Stimulated activated CD4-positive, alpha-beta T cell treated with anti-CD3 and anti-CD28 coated beads, Interleukin-4, amount 100 ng/mL, for 48 hours (primary cell): ENCODE results near the gene RIOX2.

Source experiments
- DNase-seq, 2 donors: peaks; one replicate each; pipeline ENCODE4 v3.0.0-alpha.2; 2020; ENCODE audit warnings: low read depth in 2 of 2

The RIOX2 gene

GRCh38 chr3:97990624-97991292 is 18.5 kb upstream of the RIOX2 start:
- peak in 1 of 2 donors; percentile 16 for DNase-seq

GRCh38 chr3:97988784-97989568 is 16.7 kb upstream of the RIOX2 start:
- DNase-seq: no peak

- DNase-seq: no peak
These were observed 15.1 kb upstream of the RIOX2 start for GRCh38 chr3:97987306-97987705.

GRCh38 chr3:97983933-97984491 is 11.8 kb upstream of the RIOX2 start:
- no peak for DNase-seq

- no peak for DNase-seq
These were observed 9.7 kb upstream of the RIOX2 start for GRCh38 chr3:97981886-97982285.

GRCh38 chr3:97979610-97980009 is 7.4 kb upstream of the RIOX2 start:
- no peak for DNase-seq

GRCh38 chr3:97975466-97975865 is 3.2 kb upstream of the RIOX2 start:
- no peak for DNase-seq

- DNase-seq: no peak
These were observed 2.8 kb upstream of the RIOX2 start for GRCh38 chr3:97974996-97975395.

GRCh38 chr3:97972976-97973375 is 745 bp upstream of the RIOX2 start:
- no peak for DNase-seq

GRCh38 chr3:97970956-97971620 is 1.1 kb downstream of the RIOX2 start:
- DNase-seq: no peak

- DNase-seq: no peak
These were observed 2.1 kb downstream of the RIOX2 start for GRCh38 chr3:97970156-97970555.

- DNase-seq: no peak
These were observed 2.7 kb downstream of the RIOX2 start for GRCh38 chr3:97969541-97969940.

- DNase-seq: no peak
These were observed 3.9 kb downstream of the RIOX2 start for GRCh38 chr3:97968376-97968775.

GRCh38 chr3:97967966-97968365 is 4.3 kb downstream of the RIOX2 start:
- DNase-seq: no peak

GRCh38 chr3:97960993-97961766 is 11.1 kb downstream of the RIOX2 start:
- no peak for DNase-seq

- no peak for DNase-seq
These were observed 11.7 kb downstream of the RIOX2 start for GRCh38 chr3:97960551-97960950.

- no peak for DNase-seq
These were observed 12.4 kb downstream of the RIOX2 start for GRCh38 chr3:97959872-97960271.

- no peak for DNase-seq
These were observed 13.4 kb downstream of the RIOX2 start for GRCh38 chr3:97958796-97959195.

- no peak for DNase-seq
These were observed 13.8 kb downstream of the RIOX2 start for GRCh38 chr3:97958396-97958795.

GRCh38 chr3:97957617-97958311 is 14.5 kb downstream of the RIOX2 start:
- no peak for DNase-seq

- no peak for DNase-seq
These were observed 16.2 kb downstream of the RIOX2 start for GRCh38 chr3:97956051-97956450.
